MCF 10A (cell line): ENCODE results near the gene DNAL1. TPM values are rescaled to one million over a fixed set of nuclear protein-coding genes. Genes with fewer than 3 reads are reported as not detected.
"Not testable (repeated sequence)": the region's sequence is repeated elsewhere in the genome, so short reads cannot be mapped to it uniquely, and the experiment has no call there.

Experiments used
- BruUV-seq: library from RNA; stranded (reverse); fragments of 400-500 nt; replicated peaks from 2 replicates; lab custom pipeline; 2021; lab: Mats Ljungman, UMichigan
- CTCF ChIA-PET: fragments of 300-600 bp; sonication (Branson Sonifier 250); formaldehyde crosslinking; extraction: SDS; loops from one replicate; lab custom pipeline; 2021; ENCODE audit warnings: antibody characterized with exemption, inconsistent platforms; lab: Yijun Ruan, JAX
- POLR2A ChIA-PET: fragments of 300-600, 350-650 bp; sonication (Branson Sonifier 250); formaldehyde crosslinking; extraction: SDS; loops from one replicate; lab custom pipeline; 2020; ENCODE audit warnings: antibody characterized with exemption, inconsistent platforms; lab: Yijun Ruan, JAX
- DNase-seq: peaks from one replicate; pipeline ENCODE4 v3.0.0-alpha.2; 2018; ENCODE audit not compliant: unreplicated experiment
- H3K27ac Mint-ChIP-seq: one replicate; pipeline ENCODE4 v1.8.0; 2022; ENCODE audit warnings: mild to moderate bottlenecking, low read depth, mixed read lengths; ENCODE audit not compliant: unreplicated experiment
- H3K27me3 Mint-ChIP-seq: one replicate; pipeline ENCODE4 v1.8.0; 2022; ENCODE audit warnings: mixed read lengths; ENCODE audit not compliant: insufficient read depth, unreplicated experiment
- H3K36me3 Mint-ChIP-seq: one replicate; pipeline ENCODE4 v1.8.0; 2022; ENCODE audit warnings: mild to moderate bottlenecking, moderate library complexity, mixed read lengths; ENCODE audit not compliant: insufficient read depth, unreplicated experiment
- H3K4me1 Mint-ChIP-seq: one replicate; pipeline ENCODE4 v1.8.0; 2022; ENCODE audit warnings: mixed read lengths; ENCODE audit not compliant: insufficient read depth, unreplicated experiment
- H3K4me3 Mint-ChIP-seq: one replicate; pipeline ENCODE4 v1.8.0; 2022; ENCODE audit warnings: mild to moderate bottlenecking, moderate library complexity, mixed read lengths; ENCODE audit not compliant: unreplicated experiment
- H3K9me3 Mint-ChIP-seq: one replicate; pipeline ENCODE4 v1.8.0; 2022; ENCODE audit warnings: mixed read lengths; ENCODE audit not compliant: unreplicated experiment
- intact Hi-C: fragments of 100-400 bp; cut with micrococcal nuclease; formaldehyde crosslinking; loops from 2 replicates; pipeline ENCODE4 v1.14.1; 2022
- total RNA-seq: library from RNA; stranded (reverse); gene quantifications from 2 replicates; pipeline ENCODE4 v1.2.3, GENCODE V29; 2022
- TF ChIP-seq, protein P1 (sequence below): fragments of 200-600 bp; IDR thresholded peaks from one replicate; pipeline ENCODE4 v1.8.0; 2022; ENCODE audit warnings: antibody characterized with exemption, mild to moderate bottlenecking; ENCODE audit not compliant: unreplicated experiment

Gene DNAL1
- total RNA-seq, 1 experiment from 2014 or later, result 18.5 TPM

DNA sequence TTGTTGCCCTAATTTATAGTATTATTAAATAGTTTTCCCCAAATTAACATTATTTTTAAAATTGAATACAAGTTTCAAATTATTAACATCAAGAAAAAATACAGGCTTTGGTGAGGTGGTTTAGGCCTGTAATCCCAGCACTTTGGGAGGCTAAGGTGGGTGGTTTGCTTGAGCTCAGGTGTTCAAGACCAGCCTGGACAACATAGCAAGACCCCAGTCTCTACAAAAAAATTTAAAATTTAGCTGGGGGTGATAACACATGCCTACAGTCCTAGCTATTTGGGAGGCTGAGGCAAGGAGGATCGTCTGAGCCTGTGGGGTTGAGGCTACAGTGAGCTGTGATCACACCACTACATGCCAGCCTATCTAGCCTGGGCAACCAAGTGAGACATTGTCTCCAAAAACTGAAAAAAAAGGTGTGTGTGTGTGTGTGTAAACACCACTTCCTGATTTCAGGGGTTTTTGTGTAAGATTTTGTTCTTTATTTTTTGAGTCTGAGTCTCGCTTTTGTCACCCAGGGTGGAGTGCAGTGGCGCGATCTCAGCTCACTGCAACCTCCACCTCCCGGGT lies 3.9 kb upstream of the DNAL1 start:
- TF ChIP-seq, protein P1, sequence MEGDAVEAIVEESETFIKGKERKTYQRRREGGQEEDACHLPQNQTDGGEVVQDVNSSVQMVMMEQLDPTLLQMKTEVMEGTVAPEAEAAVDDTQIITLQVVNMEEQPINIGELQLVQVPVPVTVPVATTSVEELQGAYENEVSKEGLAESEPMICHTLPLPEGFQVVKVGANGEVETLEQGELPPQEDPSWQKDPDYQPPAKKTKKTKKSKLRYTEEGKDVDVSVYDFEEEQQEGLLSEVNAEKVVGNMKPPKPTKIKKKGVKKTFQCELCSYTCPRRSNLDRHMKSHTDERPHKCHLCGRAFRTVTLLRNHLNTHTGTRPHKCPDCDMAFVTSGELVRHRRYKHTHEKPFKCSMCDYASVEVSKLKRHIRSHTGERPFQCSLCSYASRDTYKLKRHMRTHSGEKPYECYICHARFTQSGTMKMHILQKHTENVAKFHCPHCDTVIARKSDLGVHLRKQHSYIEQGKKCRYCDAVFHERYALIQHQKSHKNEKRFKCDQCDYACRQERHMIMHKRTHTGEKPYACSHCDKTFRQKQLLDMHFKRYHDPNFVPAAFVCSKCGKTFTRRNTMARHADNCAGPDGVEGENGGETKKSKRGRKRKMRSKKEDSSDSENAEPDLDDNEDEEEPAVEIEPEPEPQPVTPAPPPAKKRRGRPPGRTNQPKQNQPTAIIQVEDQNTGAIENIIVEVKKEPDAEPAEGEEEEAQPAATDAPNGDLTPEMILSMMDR, result no peak
- H3K9me3 Mint-ChIP-seq, result no peaks in the 10 kb centered on the region
- POLR2A ChIA-PET, result no interaction called here
- CTCF ChIA-PET, result interaction anchor here (9.8 kb wide), 1 partner anchor 131 kb away, joined by 162 read pairs; no protein-coding TSS in a partner anchor
- H3K4me1 Mint-ChIP-seq, result peaks cover 14% of the 10 kb centered on the region
- no peak overlapping the region for H3K4me3 Mint-ChIP-seq
- intact Hi-C loops, result loop anchor here (5.0 kb wide), 1 partner anchor 71 kb away; the partner anchor contains the start of gene PNMA1
- no peak overlapping the region for H3K27ac Mint-ChIP-seq
- no TSS peak for BruUV-seq
- no peak for DNase-seq
- no peaks in the 10 kb centered on the region for H3K27me3 Mint-ChIP-seq
- H3K36me3 Mint-ChIP-seq, result no peaks in the 10 kb centered on the region

DNA sequence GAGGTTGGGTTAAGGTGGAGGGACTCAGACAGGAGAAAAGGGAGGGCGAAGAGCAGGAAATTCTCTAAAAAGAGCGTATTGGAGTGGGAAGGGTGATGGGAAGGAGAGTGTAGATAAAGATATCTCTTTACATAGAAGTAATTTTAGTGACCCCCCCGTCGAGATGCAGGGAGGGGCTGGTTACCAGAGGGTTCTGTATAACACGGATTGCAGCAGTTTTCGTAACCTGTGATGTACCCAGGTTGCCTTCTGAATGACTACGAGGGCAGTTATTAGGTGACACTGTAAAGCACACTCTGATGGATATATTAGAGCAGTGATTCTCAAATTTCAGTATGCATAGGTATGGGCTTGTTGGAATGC lies 443 bp downstream of the DNAL1 start:
- TF ChIP-seq, protein P1, result no peak
- no peak for DNase-seq
- H3K4me3 Mint-ChIP-seq, result peak overlapping the region; percentile 94
- no TSS peak for BruUV-seq
- ChIA-PET CTCF (interaction anchor here (1.4 kb wide), 1 partner anchor 24 kb away, joined by 4 read pairs; no protein-coding TSS in a partner anchor), POLR2A (interaction anchor here (0.7 to 3.0 kb wide), 10 partner anchors 17 to 291 kb away, joined by 3 to 23 read pairs (median 5); partner anchors contain the start of genes NUMB, PTGR2, RIOX1 and ZNF410)
- H3K4me1 Mint-ChIP-seq, result peaks cover 9% of the 10 kb centered on the region
- peak overlapping the region; percentile 97 for H3K27ac Mint-ChIP-seq
- no peaks in the 10 kb centered on the region for H3K9me3 Mint-ChIP-seq
- intact Hi-C loops, result no loop called here
- H3K27me3 Mint-ChIP-seq, result no peaks in the 10 kb centered on the region
- no peaks in the 10 kb centered on the region for H3K36me3 Mint-ChIP-seq

DNA sequence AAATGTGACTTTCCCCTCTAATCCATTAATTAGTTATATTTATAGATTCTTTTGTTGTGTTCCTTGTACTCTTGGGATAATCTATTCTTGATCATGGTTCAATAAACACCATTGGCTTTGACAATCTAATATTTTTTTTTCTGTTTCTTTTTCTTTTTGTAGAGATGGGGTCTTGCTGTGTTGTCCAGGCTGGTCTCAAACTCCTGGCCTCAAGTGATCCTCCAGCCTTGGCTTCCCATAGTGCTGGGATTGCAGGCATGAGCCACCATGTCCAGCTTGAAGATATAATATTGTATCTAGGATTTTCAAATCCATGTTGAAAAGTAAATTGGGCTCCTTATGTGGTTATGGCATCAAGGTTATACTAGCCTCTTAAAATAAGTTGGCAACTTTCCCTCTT lies 6.2 kb downstream of the DNAL1 start:
- intact Hi-C loops, result no loop called here
- no peaks in the 10 kb centered on the region for H3K4me1 Mint-ChIP-seq
- H3K9me3 Mint-ChIP-seq, result no peaks in the 10 kb centered on the region
- no TSS peak for BruUV-seq
- no peak overlapping the region for H3K27ac Mint-ChIP-seq
- H3K27me3 Mint-ChIP-seq, result no peaks in the 10 kb centered on the region
- DNase-seq, result no peak
- peaks cover 15% of the 10 kb centered on the region for H3K36me3 Mint-ChIP-seq
- ChIA-PET CTCF (interaction anchor here (1.6 kb wide), 1 partner anchor 12 kb away, joined by 4 read pairs; no protein-coding TSS in a partner anchor), POLR2A (no interaction called here)
- no peak overlapping the region for H3K4me3 Mint-ChIP-seq
- TF ChIP-seq, protein P1, result no peak

DNA sequence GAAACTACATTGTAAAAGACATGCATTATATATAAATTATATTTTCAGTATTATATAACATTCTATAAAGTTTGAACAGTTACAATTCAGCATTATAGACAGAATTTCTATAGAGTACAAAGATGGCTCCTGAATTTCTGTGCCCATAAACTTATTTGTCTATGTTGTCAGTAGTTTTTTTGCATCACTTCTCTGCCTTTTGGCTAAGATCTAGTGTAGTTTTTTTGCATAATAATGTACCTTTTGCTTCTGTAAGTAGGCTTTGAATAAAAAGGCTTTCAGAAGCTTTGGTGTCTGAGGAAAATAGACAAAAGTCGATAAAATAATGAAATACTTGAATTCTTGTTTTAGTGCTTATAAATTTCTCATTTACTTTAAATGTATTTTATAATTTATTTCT lies 11.1 kb downstream of the DNAL1 start:
- intact Hi-C loops, result no loop called here

DNA sequence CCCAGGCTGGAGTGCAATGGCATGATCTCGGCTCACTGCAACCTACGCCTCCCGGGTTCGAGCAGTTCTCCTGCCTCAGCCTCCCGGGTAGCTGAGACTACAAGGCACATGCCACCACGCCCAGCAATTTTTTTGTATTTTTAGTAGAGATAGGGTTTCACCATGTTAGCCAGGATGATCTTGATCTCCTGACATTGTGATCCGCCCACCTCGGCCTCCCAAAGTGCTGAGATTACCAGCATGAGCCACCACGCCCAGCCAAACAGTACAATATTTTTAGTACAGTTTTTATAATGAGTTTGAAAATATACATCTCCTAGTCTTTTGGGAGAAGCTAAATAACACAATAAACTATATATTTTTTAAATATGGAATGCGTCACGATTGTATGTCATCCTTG lies 14.4 kb downstream of the DNAL1 start:
- POLR2A ChIA-PET, H3K27ac Mint-ChIP-seq, DNase-seq, intact Hi-C loops, BruUV-seq, H3K27me3 Mint-ChIP-seq, H3K4me3 Mint-ChIP-seq, H3K9me3 Mint-ChIP-seq: not testable (repeated sequence)
- H3K36me3 Mint-ChIP-seq, result peaks cover 13% of the 10 kb centered on the region
- peaks cover 10% of the 10 kb centered on the region for H3K4me1 Mint-ChIP-seq
- CTCF ChIA-PET, result interaction anchor here (0.6 kb wide), 1 partner anchor 26 kb away, joined by 3 read pairs; no protein-coding TSS in a partner anchor

More for the DNA sequence above, 11.1 kb downstream of the DNAL1 start:
- no peaks in the 10 kb centered on the region for H3K27me3 Mint-ChIP-seq
- no peak for DNase-seq
- H3K36me3 Mint-ChIP-seq, result peaks cover 28% of the 10 kb centered on the region
- no TSS peak for BruUV-seq
- no peaks in the 10 kb centered on the region for H3K4me1 Mint-ChIP-seq
- H3K9me3 Mint-ChIP-seq, result no peaks in the 10 kb centered on the region
- ChIA-PET CTCF (interaction anchor here (1.0 kb wide), 1 partner anchor 22 kb away, joined by 3 read pairs; no protein-coding TSS in a partner anchor), POLR2A (interaction anchor here (0.8 kb wide), 1 partner anchor 14 kb away, joined by 4 read pairs; no protein-coding TSS in a partner anchor)
- H3K27ac Mint-ChIP-seq, result no peak overlapping the region
- no peak overlapping the region for H3K4me3 Mint-ChIP-seq
- TF ChIP-seq, protein P1, result no peak
